Measurements from ENCODE around the gene PPP1R3F. TPM values are rescaled to one million over a fixed set of nuclear protein-coding genes. Genes with fewer than 3 reads are reported as not detected.

The PPP1R3F gene
- total and polyA plus RNA-seq, 9 of the 15 experiments (the other 6 are each of a cell fraction or from before 2014, with no cell fraction given) = 0.03 to 0.91 (median 0.43) TPM; not detected in 1

DNA sequence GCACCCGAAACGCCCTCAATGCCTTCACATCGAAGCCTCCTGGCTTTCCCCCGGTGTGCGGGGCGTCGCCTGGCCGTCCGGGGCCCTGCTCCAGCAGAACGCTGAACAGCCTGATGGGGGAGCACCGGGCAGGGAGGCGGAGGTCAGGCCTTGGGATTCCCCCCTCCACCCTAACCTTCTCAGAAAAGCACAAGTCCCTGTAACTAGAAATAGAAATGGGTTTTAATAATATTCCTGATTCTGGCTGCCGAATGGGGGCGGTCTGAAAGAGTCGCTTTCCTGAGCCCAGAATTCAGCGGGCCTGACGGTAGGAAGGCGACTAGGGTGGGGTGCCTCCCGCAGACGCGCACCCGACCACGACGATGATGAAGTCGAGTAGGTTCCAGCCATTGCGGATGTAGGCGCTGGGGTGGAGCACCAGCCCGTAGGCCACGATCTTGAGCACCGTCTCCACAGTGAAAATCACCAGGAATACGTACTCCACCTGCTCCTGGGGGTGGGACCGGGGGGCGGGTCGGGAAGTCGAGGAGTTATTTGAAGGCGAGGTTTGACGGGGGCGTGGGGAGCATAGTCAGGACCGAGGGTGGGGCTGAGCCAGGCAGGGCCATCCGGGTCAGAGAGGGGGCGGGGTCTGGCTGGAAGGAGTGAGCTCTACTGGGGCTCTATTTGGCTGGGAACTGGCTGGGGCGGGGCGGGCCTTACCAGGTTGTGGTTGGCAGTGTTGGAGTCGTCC is 38.9 kb upstream of the PPP1R3F start (continued):
- TF ChIP-seq, protein P1, sequence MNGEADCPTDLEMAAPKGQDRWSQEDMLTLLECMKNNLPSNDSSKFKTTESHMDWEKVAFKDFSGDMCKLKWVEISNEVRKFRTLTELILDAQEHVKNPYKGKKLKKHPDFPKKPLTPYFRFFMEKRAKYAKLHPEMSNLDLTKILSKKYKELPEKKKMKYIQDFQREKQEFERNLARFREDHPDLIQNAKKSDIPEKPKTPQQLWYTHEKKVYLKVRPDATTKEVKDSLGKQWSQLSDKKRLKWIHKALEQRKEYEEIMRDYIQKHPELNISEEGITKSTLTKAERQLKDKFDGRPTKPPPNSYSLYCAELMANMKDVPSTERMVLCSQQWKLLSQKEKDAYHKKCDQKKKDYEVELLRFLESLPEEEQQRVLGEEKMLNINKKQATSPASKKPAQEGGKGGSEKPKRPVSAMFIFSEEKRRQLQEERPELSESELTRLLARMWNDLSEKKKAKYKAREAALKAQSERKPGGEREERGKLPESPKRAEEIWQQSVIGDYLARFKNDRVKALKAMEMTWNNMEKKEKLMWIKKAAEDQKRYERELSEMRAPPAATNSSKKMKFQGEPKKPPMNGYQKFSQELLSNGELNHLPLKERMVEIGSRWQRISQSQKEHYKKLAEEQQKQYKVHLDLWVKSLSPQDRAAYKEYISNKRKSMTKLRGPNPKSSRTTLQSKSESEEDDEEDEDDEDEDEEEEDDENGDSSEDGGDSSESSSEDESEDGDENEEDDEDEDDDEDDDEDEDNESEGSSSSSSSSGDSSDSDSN (IDR thresholded peaks at IDR 0.05; ENCODE audit: borderline replicate concordance in 1 of 2, low read depth in 2 of 2, low read length in 2 of 2) = peak in 1 of 2 experiments; percentile 46; a peak in 1 of 4 replicates
- no peak for TF ChIP-seq HOXB6 (CRISPR knock-in tag; IDR thresholded peaks at IDR 0.05; ENCODE audit: borderline replicate concordance)
- TF ChIP-seq HEY1 (CRISPR knock-in tag; IDR thresholded peaks at IDR 0.05; ENCODE audit: borderline replicate concordance) = no peak
- no peak for TF ChIP-seq COPS2 (conservative IDR thresholded peaks at IDR 0.05)
- TF ChIP-seq DPF2 (IDR thresholded peaks at IDR 0.05) = no peak
- no peak for TF ChIP-seq SRSF1 (IDR thresholded peaks at IDR 0.05; ENCODE audit: low read depth, low read length)
- no peak for TF ChIP-seq ARID2 (IDR thresholded peaks at IDR 0.05)
- no peak for TF ChIP-seq SP2 (IDR thresholded peaks at IDR 0.05; ENCODE audit: extremely low read depth, low read depth, low read length, poor library complexity, severe bottlenecking)
- 0 out of 2 replicates have a peak, but pooled peaks have one; percentile 21 for TF ChIP-seq POLR2A (conservative IDR thresholded peaks at IDR 0.05)
- no peak for TF ChIP-seq JUNB (CRISPR knock-in tag; conservative IDR thresholded peaks at IDR 0.05)
- no peak for TF ChIP-seq SNIP1 (IDR thresholded peaks at IDR 0.05; ENCODE audit: low read depth)
- TF ChIP-seq NCOR1 (IDR thresholded peaks at IDR 0.05) = no peak
- no peak for TF ChIP-seq PHB2 (IDR thresholded peaks at IDR 0.05; ENCODE audit: low read depth)
- TF ChIP-seq, protein P2, sequence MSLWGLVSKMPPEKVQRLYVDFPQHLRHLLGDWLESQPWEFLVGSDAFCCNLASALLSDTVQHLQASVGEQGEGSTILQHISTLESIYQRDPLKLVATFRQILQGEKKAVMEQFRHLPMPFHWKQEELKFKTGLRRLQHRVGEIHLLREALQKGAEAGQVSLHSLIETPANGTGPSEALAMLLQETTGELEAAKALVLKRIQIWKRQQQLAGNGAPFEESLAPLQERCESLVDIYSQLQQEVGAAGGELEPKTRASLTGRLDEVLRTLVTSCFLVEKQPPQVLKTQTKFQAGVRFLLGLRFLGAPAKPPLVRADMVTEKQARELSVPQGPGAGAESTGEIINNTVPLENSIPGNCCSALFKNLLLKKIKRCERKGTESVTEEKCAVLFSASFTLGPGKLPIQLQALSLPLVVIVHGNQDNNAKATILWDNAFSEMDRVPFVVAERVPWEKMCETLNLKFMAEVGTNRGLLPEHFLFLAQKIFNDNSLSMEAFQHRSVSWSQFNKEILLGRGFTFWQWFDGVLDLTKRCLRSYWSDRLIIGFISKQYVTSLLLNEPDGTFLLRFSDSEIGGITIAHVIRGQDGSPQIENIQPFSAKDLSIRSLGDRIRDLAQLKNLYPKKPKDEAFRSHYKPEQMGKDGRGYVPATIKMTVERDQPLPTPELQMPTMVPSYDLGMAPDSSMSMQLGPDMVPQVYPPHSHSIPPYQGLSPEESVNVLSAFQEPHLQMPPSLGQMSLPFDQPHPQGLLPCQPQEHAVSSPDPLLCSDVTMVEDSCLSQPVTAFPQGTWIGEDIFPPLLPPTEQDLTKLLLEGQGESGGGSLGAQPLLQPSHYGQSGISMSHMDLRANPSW (CRISPR knock-in tag; IDR thresholded peaks at IDR 0.05) = no peak
- TF ChIP-seq BMI1 (IDR thresholded peaks at IDR 0.05; ENCODE audit: low read length) = no peak
- no peak for TF ChIP-seq BACH1 (tag; IDR thresholded peaks at IDR 0.05)
- TF ChIP-seq L3MBTL2 (IDR thresholded peaks at IDR 0.05) = peak; percentile 71
- no peak for TF ChIP-seq ZNF431 (CRISPR knock-in tag; IDR thresholded peaks at IDR 0.05)
- no peak for TF ChIP-seq MCM7 (IDR thresholded peaks at IDR 0.05)
- peak; percentile 89 for TF ChIP-seq ZNF263 (CRISPR knock-in tag; IDR thresholded peaks at IDR 0.05; ENCODE audit: borderline replicate concordance)
- no peak for TF ChIP-seq KLF6 (CRISPR knock-in tag; IDR thresholded peaks at IDR 0.05; ENCODE audit: borderline replicate concordance)
- no peak for TF ChIP-seq KLF10 (CRISPR knock-in tag; IDR thresholded peaks at IDR 0.05)
- no peak for TF ChIP-seq PRMT5 (CRISPR knock-in tag; IDR thresholded peaks at IDR 0.05)
- TF ChIP-seq, protein P3, sequence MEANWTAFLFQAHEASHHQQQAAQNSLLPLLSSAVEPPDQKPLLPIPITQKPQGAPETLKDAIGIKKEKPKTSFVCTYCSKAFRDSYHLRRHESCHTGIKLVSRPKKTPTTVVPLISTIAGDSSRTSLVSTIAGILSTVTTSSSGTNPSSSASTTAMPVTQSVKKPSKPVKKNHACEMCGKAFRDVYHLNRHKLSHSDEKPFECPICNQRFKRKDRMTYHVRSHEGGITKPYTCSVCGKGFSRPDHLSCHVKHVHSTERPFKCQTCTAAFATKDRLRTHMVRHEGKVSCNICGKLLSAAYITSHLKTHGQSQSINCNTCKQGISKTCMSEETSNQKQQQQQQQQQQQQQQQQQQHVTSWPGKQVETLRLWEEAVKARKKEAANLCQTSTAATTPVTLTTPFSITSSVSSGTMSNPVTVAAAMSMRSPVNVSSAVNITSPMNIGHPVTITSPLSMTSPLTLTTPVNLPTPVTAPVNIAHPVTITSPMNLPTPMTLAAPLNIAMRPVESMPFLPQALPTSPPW (CRISPR knock-in tag; IDR thresholded peaks at IDR 0.05) = peak; percentile 53
- TF ChIP-seq GTF2E2 (tag; IDR thresholded peaks at IDR 0.05) = no peak
- TF ChIP-seq ZFP1 (CRISPR knock-in tag; IDR thresholded peaks at IDR 0.05) = no peak

Data from K562 (cell line).